OCI-LY7 (cell line): ENCODE results near the gene ANKRA2. TPM values are rescaled to one million over a fixed set of nuclear protein-coding genes. Genes with fewer than 3 reads are reported as not detected.

Experiments
- BruUV-seq: library from RNA; stranded (reverse); fragments of 400-500 nt; replicated peaks from 2 replicates; lab custom pipeline; 2021; lab: Mats Ljungman, UMichigan
- CTCF ChIA-PET: fragments of 300-600 bp; sonication (Branson Sonifier 250); formaldehyde crosslinking; loops from one replicate; lab custom pipeline; 2022; ENCODE audit warnings: antibody characterized with exemption; ENCODE audit not compliant: unreplicated experiment; lab: Charles Lee
- POLR2A ChIA-PET: fragments of 300-600 bp; sonication (Branson Sonifier 250); formaldehyde crosslinking; loops from one replicate; lab custom pipeline; 2022; ENCODE audit warnings: antibody characterized with exemption; lab: Charles Lee
- DNase-seq: peaks from one replicate; pipeline ENCODE4 v3.0.0-alpha.2; 2015; ENCODE audit warnings: low spot score
- H2AFZ ChIP-seq: fragments of 200-600 bp; sonication (generic), shearing (Covaris generic); 2 replicates; pipeline ENCODE4 v1.6.1; 2014; ENCODE audit warnings: mild to moderate bottlenecking, antibody characterized with exemption, low read length, moderate library complexity
- H3K27ac ChIP-seq: fragments of 200-600 bp; sonication (generic); 2 replicates; pipeline ENCODE4 v1.5.1; 2014; ENCODE audit warnings: mixed run types, low read depth, mild to moderate bottlenecking, moderate library complexity, low read length, inconsistent platforms; ENCODE audit not compliant: poor library complexity, severe bottlenecking
- H3K36me3 ChIP-seq: fragments of 200-600 bp; sonication (generic); 2 replicates; pipeline ENCODE4 v1.6.1; 2014; ENCODE audit warnings: mild to moderate bottlenecking, antibody characterized with exemption, low read length, moderate library complexity, mixed read lengths; ENCODE audit not compliant: insufficient read depth
- H3K4me1 ChIP-seq: fragments of 200-600 bp; sonication (generic); 2 replicates; pipeline ENCODE4 v1.5.1; 2014; ENCODE audit warnings: mild to moderate bottlenecking, low read length; ENCODE audit not compliant: insufficient read depth, poor library complexity, severe bottlenecking
- H3K4me2 ChIP-seq: fragments of 200-600 bp; sonication (generic); 2 replicates; pipeline ENCODE4 v1.6.1; 2014; ENCODE audit warnings: mild to moderate bottlenecking, low read length
- H3K4me3 ChIP-seq: fragments of 200-600 bp; sonication (generic); 2 replicates; pipeline ENCODE4 v1.5.1; 2014; ENCODE audit warnings: mild to moderate bottlenecking, low read depth, low read length; ENCODE audit not compliant: poor library complexity, severe bottlenecking
- H3K79me2 ChIP-seq: fragments of 200-600 bp; sonication (generic); 2 replicates; pipeline ENCODE4 v1.6.1; 2016; ENCODE audit warnings: low read depth, mild to moderate bottlenecking, low read length, moderate library complexity, mixed read lengths; ENCODE audit not compliant: insufficient read depth
- H3K9me2 ChIP-seq: fragments of 200-600 bp; sonication (generic); 2 replicates; pipeline ENCODE4 v1.6.1; 2016; ENCODE audit warnings: mild to moderate bottlenecking, low read length, mixed read lengths; ENCODE audit not compliant: insufficient read depth
- H3K9me3 ChIP-seq: fragments of 200-600 bp; sonication (generic); 2 replicates; pipeline ENCODE4 v1.6.1; 2014; ENCODE audit warnings: mild to moderate bottlenecking, mixed run types, low read length, mixed read lengths
- H4K20me1 ChIP-seq: fragments of 200-600 bp; sonication (generic); 2 replicates; pipeline ENCODE4 v1.6.1; 2014; ENCODE audit warnings: mild to moderate bottlenecking, antibody characterized with exemption, low read length, moderate library complexity, mixed read lengths; ENCODE audit not compliant: insufficient read depth
- CTCF ChIP-seq: fragments of 200-600 bp; sonication (generic); conservative IDR thresholded peaks from 2 replicates; pipeline ENCODE4 v1.5.1; 2014; ENCODE audit warnings: mild to moderate bottlenecking, antibody characterized with exemption, low read length, moderate library complexity, mixed read lengths
- EZH2phosphoT487 ChIP-seq: fragments of 200-600 bp; sonication (generic); IDR thresholded peaks from 2 replicates; pipeline ENCODE4 v1.6.1; 2018; ENCODE audit warnings: low read depth, borderline replicate concordance, mild to moderate bottlenecking, mixed run types, antibody characterized with exemption, low read length, moderate library complexity, mixed read lengths
- intact Hi-C: fragments of 100-400 bp; cut with micrococcal nuclease; formaldehyde crosslinking; loops from one replicate; pipeline ENCODE4 v1.10.0; 2022; ENCODE audit not compliant: unreplicated experiment
- total RNA-seq, 2 experiments: library from RNA; depleted of rRNA in 1 of 2; stranded (reverse); fragments of >200 nt in 1 of 2; shearing (Covaris generic) in 1 of 2; gene quantifications; 2 replicates each; pipeline ENCODE4 v1.2.3, GENCODE V29; 2014 to 2022

The ANKRA2 gene
- total RNA-seq, 2 experiments from 2014 or later, result 13.1 to 17.5 TPM

DNA sequence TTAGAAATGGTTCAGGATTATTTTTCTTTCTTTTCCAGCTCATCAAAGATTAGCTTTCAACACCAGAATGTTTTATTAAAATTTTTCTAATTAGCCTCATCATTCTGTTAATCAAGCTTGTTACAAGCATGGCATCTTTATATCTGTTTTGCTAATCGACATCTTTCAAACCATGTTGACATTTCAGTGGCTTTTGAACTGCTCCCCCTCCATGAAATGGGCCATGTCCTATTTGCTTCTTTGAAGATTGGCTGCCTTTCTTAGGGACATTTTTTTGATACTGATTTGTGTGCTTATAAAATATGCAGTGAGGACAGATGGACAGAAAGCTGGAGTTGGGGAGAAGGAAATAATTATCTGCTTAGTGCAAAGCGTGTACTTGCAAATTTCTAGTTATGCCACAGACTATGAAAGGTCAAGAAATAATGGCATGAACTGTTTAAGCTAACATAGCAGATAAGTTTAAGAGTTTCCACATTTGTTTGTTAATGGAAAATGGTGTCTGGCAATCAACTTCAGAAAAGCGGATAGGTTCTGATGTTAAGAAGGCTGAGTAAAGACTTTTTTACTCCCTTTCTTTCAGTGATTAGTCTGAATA, 39.7 kb downstream of the ANKRA2 start:
- ChIA-PET CTCF (no interaction called here), POLR2A (interaction anchor here (1.0 kb wide), 1 partner anchor 8 kb away, joined by 3 read pairs; no protein-coding TSS in a partner anchor)
- Histone ChIP-seq H3K36me3 (no peaks in the 10 kb centered on the region), H3K4me2 (no peak overlapping the region), H4K20me1 (no peaks in the 10 kb centered on the region), H2AFZ (no peak overlapping the region), H3K4me3 (no peak overlapping the region), H3K27ac (no peak overlapping the region), H3K9me3 (no peaks in the 10 kb centered on the region), H3K9me2 (no peaks in the 10 kb centered on the region), H3K79me2 (no peaks in the 10 kb centered on the region), H3K4me1 (no peaks in the 10 kb centered on the region)
- DNase-seq, result no peak
- BruUV-seq, result no TSS peak
- intact Hi-C loops, result no loop called here
- no peak for TF ChIP-seq CTCF
- no peak for TF ChIP-seq EZH2phosphoT487

DNA sequence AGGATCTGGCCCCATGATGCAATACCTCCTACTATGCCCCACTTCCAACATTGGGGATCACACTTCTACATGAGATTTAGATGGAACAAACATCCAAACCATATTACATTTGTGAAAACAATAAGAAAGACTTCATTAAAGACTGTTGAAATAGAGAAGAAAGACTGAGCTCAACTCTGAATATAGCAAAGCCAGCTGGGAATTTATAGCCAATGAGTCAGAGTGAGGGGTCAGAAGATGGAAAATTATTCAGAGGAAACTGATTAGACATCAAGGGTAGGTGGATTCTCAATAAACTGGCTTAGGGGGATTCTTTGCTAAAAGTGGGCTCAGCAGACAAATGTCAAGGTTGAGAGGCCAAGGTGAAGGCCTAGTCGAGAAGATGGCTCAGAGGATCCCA, 41.6 kb downstream of the ANKRA2 start:
- Histone ChIP-seq H3K4me2 (no peak overlapping the region), H3K4me3 (no peak overlapping the region), H3K4me1 (peaks cover 5% of the 10 kb centered on the region), H3K9me3 (no peaks in the 10 kb centered on the region), H4K20me1 (no peaks in the 10 kb centered on the region), H3K36me3 (no peaks in the 10 kb centered on the region), H3K79me2 (no peaks in the 10 kb centered on the region), H2AFZ (no peak overlapping the region), H3K9me2 (no peaks in the 10 kb centered on the region), H3K27ac (no peak overlapping the region)
- TF ChIP-seq CTCF (no peak), EZH2phosphoT487 (no peak)
- ChIA-PET POLR2A (interaction anchor here (0.7 kb wide), 1 partner anchor 13 kb away, joined by 3 read pairs; no protein-coding TSS in a partner anchor), CTCF (no interaction called here)
- BruUV-seq, result no TSS peak
- intact Hi-C loops, result no loop called here
- DNase-seq, result no peak

DNA sequence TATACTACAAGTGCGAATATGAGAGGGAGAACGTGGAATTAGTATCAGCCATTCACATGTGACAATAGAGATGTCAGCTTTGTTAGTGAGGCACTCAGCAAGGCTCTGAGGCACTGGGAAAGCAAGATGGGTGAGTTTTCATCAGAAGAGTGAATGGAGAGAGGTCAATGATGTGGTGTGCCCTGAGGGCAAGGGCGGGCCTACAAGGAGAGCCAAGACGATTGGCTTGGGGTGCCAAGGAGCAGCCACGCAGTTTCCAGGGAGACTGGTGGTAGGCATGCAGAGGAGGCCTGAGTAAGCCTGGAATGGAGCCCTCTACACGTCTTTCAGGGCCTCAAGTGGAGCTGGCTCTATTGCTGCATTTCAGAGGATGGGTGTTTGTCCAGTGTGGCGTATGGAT, 42.5 kb downstream of the ANKRA2 start:
- no peaks in the 10 kb centered on the region for H3K36me3 ChIP-seq
- no peak for DNase-seq
- BruUV-seq, result no TSS peak
- no peak overlapping the region for H3K4me2 ChIP-seq
- H4K20me1 ChIP-seq, result no peaks in the 10 kb centered on the region
- H3K4me3 ChIP-seq, result no peak overlapping the region
- no peak overlapping the region for H3K27ac ChIP-seq
- intact Hi-C loops, result no loop called here
- no peaks in the 10 kb centered on the region for H3K9me3 ChIP-seq
- peaks cover 5% of the 10 kb centered on the region for H3K4me1 ChIP-seq
- no peaks in the 10 kb centered on the region for H3K79me2 ChIP-seq
- ChIA-PET POLR2A (no interaction called here), CTCF (no interaction called here)
- no peak overlapping the region for H2AFZ ChIP-seq
- no peak for TF ChIP-seq EZH2phosphoT487
- TF ChIP-seq CTCF, result no peak
- H3K9me2 ChIP-seq, result no peaks in the 10 kb centered on the region
